Gastroesophageal sphincter (tissue), 4 donors: Measurements from ENCODE around the gene C12orf56. TPM values are rescaled to one million over a fixed set of nuclear protein-coding genes. Genes with fewer than 3 reads are reported as not detected.
"Not testable (repeated sequence)": the region's sequence is repeated elsewhere in the genome, so short reads cannot be mapped to it uniquely, and the experiment has no call there.

Experiments used
- ATAC-seq: fragments of 150-250 bp; one replicate; pipeline ENCODE4 v1.9.1; 2016; ENCODE audit warnings: mild to moderate bottlenecking, moderate library complexity
- H3K27ac ChIP-seq, 4 donors: fragments of 200-600 bp; sonication (generic) in 3 of 4; 1 replicate in 3 of 4; 2 replicates in 1 of 4; pipeline ENCODE4 v1.5.1; 2016 to 2019
- H3K27me3 ChIP-seq: fragments of 200-600 bp; sonication (generic); one replicate; pipeline ENCODE4 v1.5.1; 2019
- H3K36me3 ChIP-seq, 2 donors: fragments of 200-600 bp; sonication (generic); one replicate each; pipeline ENCODE4 v1.5.1; 2019; ENCODE audit warnings: control low read depth in 1 of 2
- H3K4me1 ChIP-seq, 3 donors: fragments of 200-600 bp; sonication (generic); 1 replicate in 2 of 3; 2 replicates in 1 of 3; pipeline ENCODE4 v1.5.1; 2016 to 2019; ENCODE audit warnings: control low read depth in 2 of 3
- H3K4me3 ChIP-seq, 2 donors: fragments of 200-600 bp; sonication (generic); one replicate each; pipeline ENCODE4 v1.5.1; 2019; ENCODE audit warnings: mild to moderate bottlenecking in 1 of 2, moderate library complexity in 1 of 2
- H3K9me3 ChIP-seq, 3 donors: fragments of 200-600 bp; sonication (generic); one replicate each; pipeline ENCODE4 v1.5.1; 2017 to 2019; ENCODE audit warnings: control low read depth in 2 of 3
- EP300 ChIP-seq: sonication (generic); formaldehyde crosslinking; IDR thresholded peaks from one replicate; pipeline ENCODE4 v1.6.1; 2017; ENCODE audit warnings: antibody characterized with exemption, mild to moderate bottlenecking
- POLR2A ChIP-seq, 2 donors: fragments of 450-650 bp; IDR thresholded peaks; one replicate each; pipeline ENCODE4 v1.6.1; 2017; ENCODE audit warnings: antibody characterized with exemption in 2 of 2, mild to moderate bottlenecking in 2 of 2, moderate library complexity in 1 of 2
- POLR2AphosphoS5 ChIP-seq: sonication (generic); formaldehyde crosslinking; IDR thresholded peaks from one replicate; pipeline ENCODE4 v1.6.1; 2017; ENCODE audit warnings: antibody characterized with exemption
- WGBS, 2 donors: methylation state at CpG; one replicate each; pipeline ENCODE4 v1.1.5; 2018; ENCODE audit warnings: low coverage in 1 of 2; 5-methylcytosine and 5-hydroxymethylcytosine counted together
- small RNA-seq, 4 donors: library from RNA; depleted of rRNA; stranded (forward); fragments of <200 nt; gene quantifications; one replicate each; pipeline ENCODE3, GENCODE V24; 2016
- total RNA-seq, 4 donors: library from RNA; depleted of rRNA; stranded (reverse); fragments of >200 nt; gene quantifications; one replicate each; pipeline ENCODE4 v1.1.0, GENCODE V29; 2016
- TF ChIP-seq, protein P1 (sequence below), 4 experiments: fragments of 200-600 bp in 2 of 4; fragments of 450-650 bp in 2 of 4; sonication (generic) in 1 of 4; IDR thresholded peaks; one replicate each; pipeline ENCODE4 v1.5.1; 2017 to 2019; ENCODE audit warnings: antibody characterized with exemption in 4 of 4, mild to moderate bottlenecking in 2 of 4, moderate library complexity in 2 of 4

The C12orf56 gene
- total RNA-seq, 4 donors from 2014 or later = not detected

DNA sequence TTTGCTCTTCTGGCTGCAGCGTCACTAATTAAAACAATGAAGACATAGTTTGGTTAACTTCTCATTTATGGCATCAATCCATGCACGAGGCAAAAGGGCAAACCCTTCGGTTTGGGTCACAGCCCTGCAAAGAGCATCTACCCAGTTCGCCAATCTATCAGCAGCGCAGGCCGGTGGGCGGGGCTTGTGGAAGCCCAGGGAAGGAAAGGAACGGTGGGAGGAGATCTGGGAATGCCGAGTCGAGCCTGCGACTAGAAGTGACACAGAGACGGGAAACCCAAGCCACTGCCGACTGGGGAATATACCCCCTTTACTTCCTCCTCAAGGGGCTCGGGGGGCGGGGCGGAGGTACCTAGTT, 168.9 kb downstream of the C12orf56 start:
- Histone ChIP-seq H3K9me3 (no peaks in the 10 kb centered on the region), H3K27me3 (no peaks in the 10 kb centered on the region), H3K4me3 (peak overlapping the region; percentile 64 to 90), H3K27ac (peak overlapping the region; percentile 77 to 97 (median 90)), H3K4me1 (peaks cover 0 to 11% (median 5%) of the 10 kb centered on the region in 3 donors), H3K36me3 (no peaks in the 10 kb centered on the region)
- no peak for TF ChIP-seq POLR2A (IDR thresholded peaks at IDR 0.05)
- TF ChIP-seq, protein P1, sequence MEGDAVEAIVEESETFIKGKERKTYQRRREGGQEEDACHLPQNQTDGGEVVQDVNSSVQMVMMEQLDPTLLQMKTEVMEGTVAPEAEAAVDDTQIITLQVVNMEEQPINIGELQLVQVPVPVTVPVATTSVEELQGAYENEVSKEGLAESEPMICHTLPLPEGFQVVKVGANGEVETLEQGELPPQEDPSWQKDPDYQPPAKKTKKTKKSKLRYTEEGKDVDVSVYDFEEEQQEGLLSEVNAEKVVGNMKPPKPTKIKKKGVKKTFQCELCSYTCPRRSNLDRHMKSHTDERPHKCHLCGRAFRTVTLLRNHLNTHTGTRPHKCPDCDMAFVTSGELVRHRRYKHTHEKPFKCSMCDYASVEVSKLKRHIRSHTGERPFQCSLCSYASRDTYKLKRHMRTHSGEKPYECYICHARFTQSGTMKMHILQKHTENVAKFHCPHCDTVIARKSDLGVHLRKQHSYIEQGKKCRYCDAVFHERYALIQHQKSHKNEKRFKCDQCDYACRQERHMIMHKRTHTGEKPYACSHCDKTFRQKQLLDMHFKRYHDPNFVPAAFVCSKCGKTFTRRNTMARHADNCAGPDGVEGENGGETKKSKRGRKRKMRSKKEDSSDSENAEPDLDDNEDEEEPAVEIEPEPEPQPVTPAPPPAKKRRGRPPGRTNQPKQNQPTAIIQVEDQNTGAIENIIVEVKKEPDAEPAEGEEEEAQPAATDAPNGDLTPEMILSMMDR (IDR thresholded peaks at IDR 0.05) = no peak
- TF ChIP-seq POLR2AphosphoS5 = no peak
- no peak for TF ChIP-seq EP300
- ATAC-seq = peak; percentile 82
- 0 to 1% methylated on average over 3 to 12 of the region's 16 CpGs for WGBS, 2 donors

DNA sequence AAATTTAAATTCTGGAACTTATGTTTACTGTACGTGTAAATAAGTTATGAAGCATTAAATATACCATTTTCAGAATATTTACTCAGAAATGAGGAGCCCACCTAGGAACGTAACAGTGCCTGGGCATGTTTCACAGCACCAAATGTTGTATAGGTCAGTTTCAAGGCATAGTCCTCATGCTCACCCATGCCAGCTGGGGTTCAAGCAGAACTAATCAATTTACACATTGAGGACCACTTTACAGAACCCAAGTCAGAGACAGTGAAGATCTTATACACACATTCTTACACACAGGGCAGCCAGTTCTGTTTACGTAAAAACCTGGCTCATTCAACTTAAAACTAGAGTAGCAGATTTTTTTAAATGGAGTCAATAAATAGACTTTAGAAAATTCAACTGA, 170.5 kb downstream of the C12orf56 start:
- WGBS, 2 donors = 93 to 98% methylated on average over 3 of the region's 3 CpGs
- Histone ChIP-seq H3K4me1 (peaks cover 0 to 11% (median 5%) of the 10 kb centered on the region in 3 donors), H3K27ac (no peak overlapping the region), H3K9me3 (no peaks in the 10 kb centered on the region), H3K27me3 (no peaks in the 10 kb centered on the region), H3K36me3 (peaks cover 0 to 6% of the 10 kb centered on the region in 2 donors), H3K4me3 (no peak overlapping the region)
- ATAC-seq = no peak
- no peak for TF ChIP-seq POLR2AphosphoS5
- TF ChIP-seq POLR2A (IDR thresholded peaks at IDR 0.05) = no peak
- TF ChIP-seq EP300 = no peak
- TF ChIP-seq, protein P1 (IDR thresholded peaks at IDR 0.05) = no peak

DNA sequence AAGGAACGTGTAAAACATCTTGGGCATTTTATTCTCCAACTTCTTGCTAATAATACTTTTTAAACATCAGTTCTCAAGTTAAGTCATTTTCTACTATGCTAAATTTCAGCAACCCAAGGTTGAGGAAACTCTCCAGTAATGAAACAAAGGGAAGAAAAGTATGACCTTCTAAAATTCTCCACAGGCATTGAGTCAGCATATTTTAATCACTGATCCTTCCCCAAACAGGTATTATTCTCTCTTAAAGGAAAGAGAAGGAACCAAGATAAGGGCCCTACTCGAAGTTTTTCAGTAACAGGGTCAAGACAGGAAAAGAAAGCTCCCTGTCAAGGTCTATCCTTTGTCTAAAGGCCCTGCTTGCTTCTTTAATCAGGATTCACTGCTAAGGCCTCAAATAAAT, 171.4 kb downstream of the C12orf56 start:
- TF ChIP-seq POLR2AphosphoS5 (no peak), POLR2A (IDR thresholded peaks at IDR 0.05) (no peak)
- H3K27me3 ChIP-seq = no peaks in the 10 kb centered on the region
- peaks cover 0 to 14% of the 10 kb centered on the region in 2 donors for H3K36me3 ChIP-seq
- H3K9me3 ChIP-seq = no peaks in the 10 kb centered on the region
- peaks cover 0 to 11% (median 5%) of the 10 kb centered on the region in 3 donors for H3K4me1 ChIP-seq
- H3K27ac ChIP-seq = no peak overlapping the region
- 44 to 61% methylated on average over 2 of the region's 2 CpGs for WGBS, 2 donors
- H3K4me3 ChIP-seq = no peak overlapping the region
- ATAC-seq = no peak

DNA sequence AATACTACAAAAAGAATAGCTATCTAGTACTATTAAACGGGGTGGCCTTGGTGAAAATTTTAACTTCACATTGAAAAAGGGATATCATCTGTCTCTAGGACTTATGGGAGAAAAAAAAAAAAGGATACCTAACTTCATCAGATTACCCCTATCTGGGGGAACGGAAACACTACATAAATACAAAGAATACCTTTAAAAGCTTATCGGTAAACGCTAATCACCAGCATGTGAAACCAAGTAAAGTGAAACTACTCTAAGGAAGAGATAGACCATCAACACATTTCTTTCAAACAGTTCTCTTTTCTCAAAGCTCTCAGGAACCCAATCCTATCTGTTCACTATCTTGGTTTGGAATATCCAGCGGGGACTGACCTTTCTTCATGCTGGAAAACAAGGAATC, 172.0 kb downstream of the C12orf56 start:
- peaks cover 0 to 19% of the 10 kb centered on the region in 2 donors for H3K36me3 ChIP-seq
- no peak overlapping the region for H3K27ac ChIP-seq
- no peak for ATAC-seq
- no peak for TF ChIP-seq POLR2A (IDR thresholded peaks at IDR 0.05)
- TF ChIP-seq POLR2AphosphoS5 = no peak
- TF ChIP-seq, protein P1 (IDR thresholded peaks at IDR 0.05) = no peak
- TF ChIP-seq EP300 = no peak
- H3K9me3 ChIP-seq = no peaks in the 10 kb centered on the region
- 78 to 94% methylated on average over 2 to 5 of the region's 5 CpGs for WGBS, 2 donors
- H3K27me3 ChIP-seq = no peaks in the 10 kb centered on the region
- H3K4me3 ChIP-seq = no peak overlapping the region
- peaks cover 0 to 11% (median 5%) of the 10 kb centered on the region in 3 donors for H3K4me1 ChIP-seq

DNA sequence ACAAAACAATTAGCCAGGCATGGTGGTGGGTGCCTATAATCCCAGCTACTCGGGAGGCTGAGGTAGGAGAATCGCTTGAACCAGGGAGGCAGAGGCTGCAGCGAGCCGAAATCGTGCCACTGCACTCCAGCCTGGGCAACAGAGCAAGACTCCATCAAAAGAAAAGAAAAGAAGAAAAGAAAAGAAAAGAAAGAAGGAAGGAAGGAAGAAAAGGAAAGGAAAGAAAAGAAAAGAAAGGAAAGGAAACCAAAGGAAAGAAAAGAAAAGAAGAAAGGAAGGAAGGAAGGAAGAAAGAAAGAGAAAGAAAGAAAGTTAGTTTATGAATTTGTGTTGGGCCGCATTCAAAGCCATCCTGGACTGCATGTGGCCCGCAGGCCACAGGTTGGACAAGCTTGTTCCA, 172.9 kb downstream of the C12orf56 start:
- not testable (repeated sequence) for ATAC-seq, H3K27me3 ChIP-seq, H3K9me3 ChIP-seq, H3K4me3 ChIP-seq, H3K27ac ChIP-seq
- Histone ChIP-seq H3K4me1 (peaks cover 0 to 11% (median 5%) of the 10 kb centered on the region in 3 donors), H3K36me3 (peaks cover 0 to 27% of the 10 kb centered on the region in 2 donors)
- WGBS, 2 donors = 87 to 96% methylated on average over 4 to 7 of the region's 7 CpGs

DNA sequence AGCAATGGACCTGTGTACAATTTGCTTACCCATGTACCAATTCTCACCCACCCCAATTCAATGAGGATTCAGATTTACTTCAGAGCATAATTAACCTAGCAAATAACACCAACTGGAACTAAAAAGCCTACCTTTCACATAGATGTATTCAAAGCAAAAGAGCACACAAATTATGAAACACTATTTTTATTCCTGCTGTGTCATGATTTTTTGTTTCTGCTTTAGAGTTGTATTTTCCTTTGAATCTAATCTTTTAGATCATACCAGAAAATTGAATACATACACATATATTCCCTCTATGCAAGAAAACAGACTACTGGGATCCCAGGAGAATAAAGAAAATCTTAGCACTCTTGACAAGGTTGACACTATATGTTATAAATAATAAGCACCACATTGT, 174.3 kb downstream of the C12orf56 start:
- no peak overlapping the region for H3K27ac ChIP-seq
- TF ChIP-seq POLR2AphosphoS5 (no peak), EP300 (no peak), POLR2A (IDR thresholded peaks at IDR 0.05) (no peak)
- TF ChIP-seq, protein P1 (IDR thresholded peaks at IDR 0.05) = no peak
- no peak for ATAC-seq

More for the DNA sequence above, 174.3 kb downstream of the C12orf56 start:
- Histone ChIP-seq H3K4me3 (no peak overlapping the region), H3K9me3 (no peaks in the 10 kb centered on the region), H3K36me3 (peaks cover 0 to 38% of the 10 kb centered on the region in 2 donors), H3K27me3 (no peaks in the 10 kb centered on the region), H3K4me1 (peaks cover 0 to 7% (median 4%) of the 10 kb centered on the region in 3 donors)

Small RNA genes lying within 50 kb of the gene (small RNA-seq; reads per million reads assigned to genes)
- 0 reads per million in 4 donors for gene RF01210
- gene RNU5A-7P = 0 reads per million in 4 donors

Other genes starting within 250 kb of the C12orf56 start
- gene KICS2, start 168.5 kb downstream of the C12orf56 start, total RNA-seq = 1 to 10 TPM; 2.4 to 6.7 (median 5.9) TPM
- 10 to 100 TPM; 26.4 to 37.2 (median 32.5) TPM for gene XPOT, start 13.6 kb upstream of the C12orf56 start, total RNA-seq
- gene TBK1, start 61.4 kb upstream of the C12orf56 start, total RNA-seq = 10 to 100 TPM; 22.6 to 38.4 (median 32.1) TPM
- 100 to 1,000 TPM; 149 to 332 (median 182) TPM for gene RASSF3, start 219.7 kb upstream of the C12orf56 start, total RNA-seq